HEK293 (cell line): ENCODE measurements around the gene SLC39A5.

Source experiments
- CTCF ChIA-PET: fragments of 350-600 bp; formaldehyde crosslinking; extraction: SDS; loops from one replicate; lab custom pipeline; 2021; ENCODE audit warnings: antibody characterized with exemption; lab: Yijun Ruan, JAX
- POLR2A ChIA-PET: fragments of 300-600 bp; formaldehyde crosslinking; extraction: SDS; loops from one replicate; lab custom pipeline; 2020; ENCODE audit warnings: antibody characterized with exemption, inconsistent platforms; lab: Yijun Ruan, JAX
- H3K27ac ChIP-seq: fragments of 200-500 bp; sonication (Bioruptor generic); 2 replicates; pipeline ENCODE4 v1.5.1; 2014; ENCODE audit warnings: low read depth, low read length, control low read depth, inconsistent platforms; ENCODE audit errors: extremely low read depth
- H3K36me3 ChIP-seq, 2 experiments: fragments of 200-500 bp in 1 of 2; sonication (Bioruptor generic) in 1 of 2; 1 replicate in 1 of 2; 2 replicates in 1 of 2; pipeline ENCODE4 v1.5.1; 2014 to 2017; ENCODE audit warnings: inconsistent platforms in 2 of 2, low read length in 2 of 2; ENCODE audit not compliant: control insufficient read depth in 2 of 2, insufficient read depth in 1 of 2
- H3K4me1 ChIP-seq: fragments of 200-500 bp; sonication (Bioruptor generic); 2 replicates; pipeline ENCODE4 v1.5.1; 2014; ENCODE audit warnings: mild to moderate bottlenecking, low read length, inconsistent platforms; ENCODE audit not compliant: control insufficient read depth, insufficient read depth
- H3K4me3 ChIP-seq: 2 replicates; pipeline ENCODE4 v1.5.1; 2011; ENCODE audit warnings: low read depth, mild to moderate bottlenecking, control low read depth, low read length, moderate library complexity
- H3K9me3 ChIP-seq: fragments of 200-500 bp; sonication (Bioruptor generic); 2 replicates; pipeline ENCODE4 v1.5.1; 2014; ENCODE audit warnings: low read depth, low read length, inconsistent platforms; ENCODE audit not compliant: control insufficient read depth, insufficient read depth
- GLIS2 ChIP-seq: fragments of 450-650 bp; formaldehyde crosslinking; IDR thresholded peaks from 2 replicates; pipeline ENCODE4 v1.5.1; 2016; ENCODE audit warnings: missing biosample characterization, missing genetic modification characterization
- TCF7L2 ChIP-seq: IDR thresholded peaks from 2 replicates; pipeline ENCODE4 v1.6.1; 2011; ENCODE audit warnings: low read depth, mild to moderate bottlenecking, inconsistent platforms, low read length, moderate library complexity, borderline replicate concordance
- ZNF132 ChIP-seq: fragments of 450-650 bp; formaldehyde crosslinking; IDR thresholded peaks from 2 replicates; pipeline ENCODE4 v1.5.1; 2017; ENCODE audit warnings: missing biosample characterization, missing genetic modification characterization, borderline replicate concordance
- ZNF138 ChIP-seq: fragments of 450-650 bp; formaldehyde crosslinking; IDR thresholded peaks from 2 replicates; pipeline ENCODE4 v1.5.1; 2016; ENCODE audit warnings: missing biosample characterization, missing genetic modification characterization, borderline replicate concordance
- ZNF146 ChIP-seq: fragments of 450-650 bp; formaldehyde crosslinking; IDR thresholded peaks from 2 replicates; pipeline ENCODE4 v1.5.1; 2016; ENCODE audit warnings: missing biosample characterization, missing genetic modification characterization
- ZNF184 ChIP-seq: fragments of 450-650 bp; IDR thresholded peaks from 2 replicates; pipeline ENCODE4 v1.5.1; 2018; ENCODE audit warnings: missing biosample characterization, mild to moderate bottlenecking, missing genetic modification characterization
- ZNF221 ChIP-seq: fragments of 450-650 bp; formaldehyde crosslinking; IDR thresholded peaks from 2 replicates; pipeline ENCODE4 v1.5.1; 2017; ENCODE audit warnings: missing biosample characterization, missing genetic modification characterization, borderline replicate concordance
- ZNF514 ChIP-seq: fragments of 450-650 bp; formaldehyde crosslinking; IDR thresholded peaks from 2 replicates; pipeline ENCODE4 v1.5.1; 2016; ENCODE audit warnings: missing biosample characterization, missing genetic modification characterization
- ZNF561 ChIP-seq: fragments of 450-650 bp; IDR thresholded peaks from 2 replicates; pipeline ENCODE4 v1.5.1; 2018; ENCODE audit warnings: missing biosample characterization, missing genetic modification characterization, borderline replicate concordance
- ZNF658 ChIP-seq: fragments of 450-650 bp; formaldehyde crosslinking; IDR thresholded peaks from 2 replicates; pipeline ENCODE4; 2016; ENCODE audit warnings: missing biosample characterization, missing genetic modification characterization
- TF ChIP-seq, protein P1 (sequence below): fragments of 450-650 bp; formaldehyde crosslinking; IDR thresholded peaks from 2 replicates; pipeline ENCODE4 v1.5.1; 2016; ENCODE audit warnings: missing biosample characterization, missing genetic modification characterization
- TF ChIP-seq, protein P2 (sequence below): fragments of 450-650 bp; formaldehyde crosslinking; IDR thresholded peaks from 2 replicates; pipeline ENCODE4 v1.5.1; 2017; ENCODE audit warnings: missing biosample characterization, missing genetic modification characterization
- TF ChIP-seq, protein P3 (sequence below): fragments of 450-650 bp; formaldehyde crosslinking; optimal IDR thresholded peaks from 2 replicates; pipeline ENCODE3; 2016; ENCODE audit warnings: missing biosample characterization, mild to moderate bottlenecking, missing genetic modification characterization
- TF ChIP-seq, protein P4 (sequence below): fragments of 450-650 bp; formaldehyde crosslinking; IDR thresholded peaks from 2 replicates; pipeline ENCODE4 v1.5.1; 2017; ENCODE audit warnings: missing biosample characterization, missing genetic modification characterization
- TF ChIP-seq, protein P5 (sequence below): fragments of 450-650 bp; formaldehyde crosslinking; IDR thresholded peaks from 2 replicates; pipeline ENCODE4 v1.5.1; 2016; ENCODE audit warnings: missing biosample characterization, missing genetic modification characterization, borderline replicate concordance
- TF ChIP-seq, protein P6 (sequence below): fragments of 450-650 bp; formaldehyde crosslinking; IDR thresholded peaks from 2 replicates; pipeline ENCODE4 v1.5.1; 2016; ENCODE audit warnings: missing biosample characterization, missing genetic modification characterization
- TF ChIP-seq, protein P7 (sequence below): fragments of 450-650 bp; formaldehyde crosslinking; IDR thresholded peaks from 2 replicates; pipeline ENCODE4 v1.5.1; 2016; ENCODE audit warnings: missing biosample characterization, missing genetic modification characterization
- TF ChIP-seq, protein P8 (sequence below): fragments of 450-650 bp; formaldehyde crosslinking; IDR thresholded peaks from 2 replicates; pipeline ENCODE4 v1.5.1; 2016; ENCODE audit warnings: missing biosample characterization, missing genetic modification characterization

The SLC39A5 gene

DNA sequence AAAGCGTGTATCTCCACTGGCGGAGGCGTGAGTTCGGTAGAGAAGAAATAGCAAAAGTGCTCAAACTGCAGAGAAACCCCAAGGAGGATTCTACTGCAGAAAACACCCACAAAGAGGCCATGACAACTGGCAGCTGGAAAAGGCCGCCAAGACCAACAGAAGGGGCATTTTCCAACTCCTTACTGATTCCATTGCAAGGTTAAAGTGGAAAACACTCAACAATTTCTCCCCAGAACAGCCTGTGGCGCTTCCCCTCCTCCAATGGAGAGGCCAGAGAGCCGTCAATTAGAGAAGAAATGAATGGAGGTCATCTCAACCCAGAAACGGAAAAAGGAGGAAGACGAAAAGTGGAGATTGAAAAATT, 29.0 kb downstream of the SLC39A5 start (continued):
- TF ChIP-seq, protein P1, sequence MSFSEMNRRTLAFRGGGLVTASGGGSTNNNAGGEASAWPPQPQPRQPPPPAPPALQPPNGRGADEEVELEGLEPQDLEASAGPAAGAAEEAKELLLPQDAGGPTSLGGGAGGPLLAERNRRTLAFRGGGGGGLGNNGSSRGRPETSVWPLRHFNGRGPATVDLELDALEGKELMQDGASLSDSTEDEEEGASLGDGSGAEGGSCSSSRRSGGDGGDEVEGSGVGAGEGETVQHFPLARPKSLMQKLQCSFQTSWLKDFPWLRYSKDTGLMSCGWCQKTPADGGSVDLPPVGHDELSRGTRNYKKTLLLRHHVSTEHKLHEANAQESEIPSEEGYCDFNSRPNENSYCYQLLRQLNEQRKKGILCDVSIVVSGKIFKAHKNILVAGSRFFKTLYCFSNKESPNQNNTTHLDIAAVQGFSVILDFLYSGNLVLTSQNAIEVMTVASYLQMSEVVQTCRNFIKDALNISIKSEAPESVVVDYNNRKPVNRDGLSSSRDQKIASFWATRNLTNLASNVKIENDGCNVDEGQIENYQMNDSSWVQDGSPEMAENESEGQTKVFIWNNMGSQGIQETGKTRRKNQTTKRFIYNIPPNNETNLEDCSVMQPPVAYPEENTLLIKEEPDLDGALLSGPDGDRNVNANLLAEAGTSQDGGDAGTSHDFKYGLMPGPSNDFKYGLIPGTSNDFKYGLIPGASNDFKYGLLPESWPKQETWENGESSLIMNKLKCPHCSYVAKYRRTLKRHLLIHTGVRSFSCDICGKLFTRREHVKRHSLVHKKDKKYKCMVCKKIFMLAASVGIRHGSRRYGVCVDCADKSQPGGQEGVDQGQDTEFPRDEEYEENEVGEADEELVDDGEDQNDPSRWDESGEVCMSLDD (tag by site-specific recombination) = 0 out of 2 replicates have a peak, but pooled peaks have one; percentile 17
- no peak for TF ChIP-seq GLIS2 (tag by site-specific recombination)

DNA sequence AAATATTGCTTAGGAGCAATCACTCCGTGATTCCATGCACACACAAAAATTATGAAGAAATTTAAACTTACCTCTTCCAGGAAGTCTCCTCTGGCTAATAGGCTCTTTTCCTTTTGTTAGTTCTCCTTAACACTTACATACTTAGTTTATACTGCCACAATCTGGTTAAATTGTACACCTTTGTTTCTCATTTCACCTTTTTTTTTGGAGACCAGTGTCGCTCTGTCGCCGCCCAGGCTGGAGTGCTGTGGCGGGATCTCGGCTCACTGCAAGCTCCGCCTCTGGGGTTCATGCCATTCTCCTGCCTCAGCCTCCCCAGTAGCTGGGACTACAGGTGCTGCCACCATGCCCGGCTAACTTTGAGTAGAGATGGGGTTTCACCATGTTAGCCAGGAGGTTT, 30.5 kb downstream of the SLC39A5 start:
- no peaks in the 10 kb centered on the region for H3K9me3 ChIP-seq
- H3K4me3 ChIP-seq = no peak overlapping the region
- ChIA-PET CTCF (interaction anchor here (1.7 kb wide), 1 partner anchor 37 kb away, joined by 8 read pairs; no protein-coding TSS in a partner anchor), POLR2A (no interaction called here)
- H3K27ac ChIP-seq = no peak overlapping the region
- H3K4me1 ChIP-seq = peaks cover 13% of the 10 kb centered on the region
- peaks cover 6 to 18% of the 10 kb centered on the region in 2 experiments; a peak in 2 of 3 replicates for H3K36me3 ChIP-seq
- TF ChIP-seq ZNF561 (tag by site-specific recombination) (no peak), ZNF658 (tag by site-specific recombination) (no peak), TCF7L2 (no peak), ZNF184 (tag by site-specific recombination) (no peak), ZNF514 (tag by site-specific recombination) (no peak), ZNF221 (tag by site-specific recombination) (no peak), ZNF138 (tag by site-specific recombination) (no peak), ZNF146 (no peak), ZNF132 (tag by site-specific recombination) (no peak)
- TF ChIP-seq, protein P2, sequence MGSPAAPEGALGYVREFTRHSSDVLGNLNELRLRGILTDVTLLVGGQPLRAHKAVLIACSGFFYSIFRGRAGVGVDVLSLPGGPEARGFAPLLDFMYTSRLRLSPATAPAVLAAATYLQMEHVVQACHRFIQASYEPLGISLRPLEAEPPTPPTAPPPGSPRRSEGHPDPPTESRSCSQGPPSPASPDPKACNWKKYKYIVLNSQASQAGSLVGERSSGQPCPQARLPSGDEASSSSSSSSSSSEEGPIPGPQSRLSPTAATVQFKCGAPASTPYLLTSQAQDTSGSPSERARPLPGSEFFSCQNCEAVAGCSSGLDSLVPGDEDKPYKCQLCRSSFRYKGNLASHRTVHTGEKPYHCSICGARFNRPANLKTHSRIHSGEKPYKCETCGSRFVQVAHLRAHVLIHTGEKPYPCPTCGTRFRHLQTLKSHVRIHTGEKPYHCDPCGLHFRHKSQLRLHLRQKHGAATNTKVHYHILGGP (tag by site-specific recombination) = no peak
- TF ChIP-seq, protein P3, sequence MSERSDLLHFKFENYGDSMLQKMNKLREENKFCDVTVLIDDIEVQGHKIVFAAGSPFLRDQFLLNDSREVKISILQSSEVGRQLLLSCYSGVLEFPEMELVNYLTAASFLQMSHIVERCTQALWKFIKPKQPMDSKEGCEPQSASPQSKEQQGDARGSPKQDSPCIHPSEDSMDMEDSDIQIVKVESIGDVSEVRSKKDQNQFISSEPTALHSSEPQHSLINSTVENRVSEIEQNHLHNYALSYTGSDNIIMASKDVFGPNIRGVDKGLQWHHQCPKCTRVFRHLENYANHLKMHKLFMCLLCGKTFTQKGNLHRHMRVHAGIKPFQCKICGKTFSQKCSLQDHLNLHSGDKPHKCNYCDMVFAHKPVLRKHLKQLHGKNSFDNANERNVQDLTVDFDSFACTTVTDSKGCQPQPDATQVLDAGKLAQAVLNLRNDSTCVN = no peak
- TF ChIP-seq, protein P4, sequence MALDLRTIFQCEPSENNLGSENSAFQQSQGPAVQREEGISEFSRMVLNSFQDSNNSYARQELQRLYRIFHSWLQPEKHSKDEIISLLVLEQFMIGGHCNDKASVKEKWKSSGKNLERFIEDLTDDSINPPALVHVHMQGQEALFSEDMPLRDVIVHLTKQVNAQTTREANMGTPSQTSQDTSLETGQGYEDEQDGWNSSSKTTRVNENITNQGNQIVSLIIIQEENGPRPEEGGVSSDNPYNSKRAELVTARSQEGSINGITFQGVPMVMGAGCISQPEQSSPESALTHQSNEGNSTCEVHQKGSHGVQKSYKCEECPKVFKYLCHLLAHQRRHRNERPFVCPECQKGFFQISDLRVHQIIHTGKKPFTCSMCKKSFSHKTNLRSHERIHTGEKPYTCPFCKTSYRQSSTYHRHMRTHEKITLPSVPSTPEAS (tag by site-specific recombination) = no peak
- TF ChIP-seq, protein P5, sequence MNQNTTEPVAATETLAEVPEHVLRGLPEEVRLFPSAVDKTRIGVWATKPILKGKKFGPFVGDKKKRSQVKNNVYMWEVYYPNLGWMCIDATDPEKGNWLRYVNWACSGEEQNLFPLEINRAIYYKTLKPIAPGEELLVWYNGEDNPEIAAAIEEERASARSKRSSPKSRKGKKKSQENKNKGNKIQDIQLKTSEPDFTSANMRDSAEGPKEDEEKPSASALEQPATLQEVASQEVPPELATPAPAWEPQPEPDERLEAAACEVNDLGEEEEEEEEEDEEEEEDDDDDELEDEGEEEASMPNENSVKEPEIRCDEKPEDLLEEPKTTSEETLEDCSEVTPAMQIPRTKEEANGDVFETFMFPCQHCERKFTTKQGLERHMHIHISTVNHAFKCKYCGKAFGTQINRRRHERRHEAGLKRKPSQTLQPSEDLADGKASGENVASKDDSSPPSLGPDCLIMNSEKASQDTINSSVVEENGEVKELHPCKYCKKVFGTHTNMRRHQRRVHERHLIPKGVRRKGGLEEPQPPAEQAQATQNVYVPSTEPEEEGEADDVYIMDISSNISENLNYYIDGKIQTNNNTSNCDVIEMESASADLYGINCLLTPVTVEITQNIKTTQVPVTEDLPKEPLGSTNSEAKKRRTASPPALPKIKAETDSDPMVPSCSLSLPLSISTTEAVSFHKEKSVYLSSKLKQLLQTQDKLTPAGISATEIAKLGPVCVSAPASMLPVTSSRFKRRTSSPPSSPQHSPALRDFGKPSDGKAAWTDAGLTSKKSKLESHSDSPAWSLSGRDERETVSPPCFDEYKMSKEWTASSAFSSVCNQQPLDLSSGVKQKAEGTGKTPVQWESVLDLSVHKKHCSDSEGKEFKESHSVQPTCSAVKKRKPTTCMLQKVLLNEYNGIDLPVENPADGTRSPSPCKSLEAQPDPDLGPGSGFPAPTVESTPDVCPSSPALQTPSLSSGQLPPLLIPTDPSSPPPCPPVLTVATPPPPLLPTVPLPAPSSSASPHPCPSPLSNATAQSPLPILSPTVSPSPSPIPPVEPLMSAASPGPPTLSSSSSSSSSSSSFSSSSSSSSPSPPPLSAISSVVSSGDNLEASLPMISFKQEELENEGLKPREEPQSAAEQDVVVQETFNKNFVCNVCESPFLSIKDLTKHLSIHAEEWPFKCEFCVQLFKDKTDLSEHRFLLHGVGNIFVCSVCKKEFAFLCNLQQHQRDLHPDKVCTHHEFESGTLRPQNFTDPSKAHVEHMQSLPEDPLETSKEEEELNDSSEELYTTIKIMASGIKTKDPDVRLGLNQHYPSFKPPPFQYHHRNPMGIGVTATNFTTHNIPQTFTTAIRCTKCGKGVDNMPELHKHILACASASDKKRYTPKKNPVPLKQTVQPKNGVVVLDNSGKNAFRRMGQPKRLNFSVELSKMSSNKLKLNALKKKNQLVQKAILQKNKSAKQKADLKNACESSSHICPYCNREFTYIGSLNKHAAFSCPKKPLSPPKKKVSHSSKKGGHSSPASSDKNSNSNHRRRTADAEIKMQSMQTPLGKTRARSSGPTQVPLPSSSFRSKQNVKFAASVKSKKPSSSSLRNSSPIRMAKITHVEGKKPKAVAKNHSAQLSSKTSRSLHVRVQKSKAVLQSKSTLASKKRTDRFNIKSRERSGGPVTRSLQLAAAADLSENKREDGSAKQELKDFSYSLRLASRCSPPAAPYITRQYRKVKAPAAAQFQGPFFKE (tag by site-specific recombination) = no peak
- TF ChIP-seq, protein P6, sequence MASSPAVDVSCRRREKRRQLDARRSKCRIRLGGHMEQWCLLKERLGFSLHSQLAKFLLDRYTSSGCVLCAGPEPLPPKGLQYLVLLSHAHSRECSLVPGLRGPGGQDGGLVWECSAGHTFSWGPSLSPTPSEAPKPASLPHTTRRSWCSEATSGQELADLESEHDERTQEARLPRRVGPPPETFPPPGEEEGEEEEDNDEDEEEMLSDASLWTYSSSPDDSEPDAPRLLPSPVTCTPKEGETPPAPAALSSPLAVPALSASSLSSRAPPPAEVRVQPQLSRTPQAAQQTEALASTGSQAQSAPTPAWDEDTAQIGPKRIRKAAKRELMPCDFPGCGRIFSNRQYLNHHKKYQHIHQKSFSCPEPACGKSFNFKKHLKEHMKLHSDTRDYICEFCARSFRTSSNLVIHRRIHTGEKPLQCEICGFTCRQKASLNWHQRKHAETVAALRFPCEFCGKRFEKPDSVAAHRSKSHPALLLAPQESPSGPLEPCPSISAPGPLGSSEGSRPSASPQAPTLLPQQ (tag by site-specific recombination) = no peak
- TF ChIP-seq, protein P7, sequence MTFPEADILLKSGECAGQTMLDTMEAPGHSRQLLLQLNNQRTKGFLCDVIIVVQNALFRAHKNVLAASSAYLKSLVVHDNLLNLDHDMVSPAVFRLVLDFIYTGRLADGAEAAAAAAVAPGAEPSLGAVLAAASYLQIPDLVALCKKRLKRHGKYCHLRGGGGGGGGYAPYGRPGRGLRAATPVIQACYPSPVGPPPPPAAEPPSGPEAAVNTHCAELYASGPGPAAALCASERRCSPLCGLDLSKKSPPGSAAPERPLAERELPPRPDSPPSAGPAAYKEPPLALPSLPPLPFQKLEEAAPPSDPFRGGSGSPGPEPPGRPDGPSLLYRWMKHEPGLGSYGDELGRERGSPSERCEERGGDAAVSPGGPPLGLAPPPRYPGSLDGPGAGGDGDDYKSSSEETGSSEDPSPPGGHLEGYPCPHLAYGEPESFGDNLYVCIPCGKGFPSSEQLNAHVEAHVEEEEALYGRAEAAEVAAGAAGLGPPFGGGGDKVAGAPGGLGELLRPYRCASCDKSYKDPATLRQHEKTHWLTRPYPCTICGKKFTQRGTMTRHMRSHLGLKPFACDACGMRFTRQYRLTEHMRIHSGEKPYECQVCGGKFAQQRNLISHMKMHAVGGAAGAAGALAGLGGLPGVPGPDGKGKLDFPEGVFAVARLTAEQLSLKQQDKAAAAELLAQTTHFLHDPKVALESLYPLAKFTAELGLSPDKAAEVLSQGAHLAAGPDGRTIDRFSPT (tag by site-specific recombination) = no peak
- TF ChIP-seq, protein P8, sequence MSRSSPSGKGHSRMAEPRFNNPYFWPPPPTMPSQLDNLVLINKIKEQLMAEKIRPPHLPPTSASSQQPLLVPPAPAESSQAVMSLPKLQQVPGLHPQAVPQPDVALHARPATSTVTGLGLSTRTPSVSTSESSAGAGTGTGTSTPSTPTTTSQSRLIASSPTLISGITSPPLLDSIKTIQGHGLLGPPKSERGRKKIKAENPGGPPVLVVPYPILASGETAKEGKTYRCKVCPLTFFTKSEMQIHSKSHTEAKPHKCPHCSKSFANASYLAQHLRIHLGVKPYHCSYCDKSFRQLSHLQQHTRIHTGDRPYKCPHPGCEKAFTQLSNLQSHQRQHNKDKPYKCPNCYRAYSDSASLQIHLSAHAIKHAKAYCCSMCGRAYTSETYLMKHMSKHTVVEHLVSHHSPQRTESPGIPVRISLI (tag by site-specific recombination) = no peak
